Ovary (tissue), 3 donors: Measurements from ENCODE around the gene MS4A6A.

Experiments used
- CTCF ChIP-seq, 3 donors: fragments of 450-650 bp in 2 of 3; fragments of 200-600 bp in 1 of 3; IDR thresholded peaks; one replicate each; pipeline versions ENCODE4 v1.5.1 to v1.8.0; 2016 to 2022; ENCODE audit warnings: antibody characterized with exemption in 3 of 3, mild to moderate bottlenecking in 1 of 3
- EP300 ChIP-seq: sonication (generic); formaldehyde crosslinking; IDR thresholded peaks from one replicate; pipeline ENCODE4 v1.6.1; 2017; ENCODE audit warnings: antibody characterized with exemption
- POLR2A ChIP-seq: fragments of 450-650 bp; IDR thresholded peaks from one replicate; pipeline ENCODE4 v1.6.1; 2017; ENCODE audit warnings: antibody characterized with exemption, mild to moderate bottlenecking, moderate library complexity
- donor health status: DM: no; HTN: no; CAD: no.

- TF ChIP-seq CTCF (IDR thresholded peaks at IDR 0.05) (no peak), POLR2A (no peak), EP300 (no peak)
Measured at GRCh38 chr11:60222141-60222540, 39.3 kb upstream of the MS4A6A start.
